Neural cell (in vitro differentiated cells): ENCODE results near the gene GRAMD4.

Experiments used
- EP300 ChIP-seq: fragments of 450-650 bp; conservative IDR thresholded peaks from 2 replicates; pipeline ENCODE4 v1.6.1; 2014; ENCODE audit warnings: antibody characterized with exemption, mild to moderate bottlenecking, moderate library complexity; ENCODE audit not compliant: poor library complexity, severe bottlenecking
- RAD21 ChIP-seq: fragments of 450-650 bp; conservative IDR thresholded peaks from 2 replicates; pipeline ENCODE4 v1.6.1; 2014; ENCODE audit warnings: antibody characterized with exemption, mild to moderate bottlenecking, moderate library complexity
- TF ChIP-seq, protein P1 (sequence below): fragments of 450-650 bp; IDR thresholded peaks from 2 replicates; pipeline ENCODE4 v1.5.1; 2014; ENCODE audit warnings: antibody characterized with exemption, mild to moderate bottlenecking, moderate library complexity; ENCODE audit not compliant: poor library complexity, severe bottlenecking
- TF ChIP-seq, protein P2 (sequence below): IDR thresholded peaks from 2 replicates; pipeline ENCODE4 v1.6.1; 2012; ENCODE audit warnings: borderline replicate concordance

DNA sequence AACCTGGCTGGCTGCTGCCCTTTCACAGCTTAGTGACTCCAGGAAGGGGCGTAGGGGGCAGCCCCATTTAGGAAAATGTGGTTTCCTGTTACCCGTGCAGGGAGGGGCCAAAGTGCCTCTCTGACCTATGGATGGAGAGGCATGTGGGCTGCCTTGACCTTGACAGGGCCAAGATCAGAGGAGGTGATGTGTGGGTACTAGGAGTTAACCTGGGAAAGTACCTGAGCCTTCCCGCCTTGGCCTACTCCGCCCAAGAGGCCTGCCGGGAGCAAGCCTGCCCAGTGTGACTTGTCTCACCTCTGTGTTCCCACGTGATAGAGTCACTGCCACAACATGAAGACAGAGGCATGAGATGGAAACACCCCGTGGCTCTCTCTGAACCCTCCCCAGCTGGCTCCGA is 33.4 kb downstream of the GRAMD4 start:
- TF ChIP-seq, protein P1, sequence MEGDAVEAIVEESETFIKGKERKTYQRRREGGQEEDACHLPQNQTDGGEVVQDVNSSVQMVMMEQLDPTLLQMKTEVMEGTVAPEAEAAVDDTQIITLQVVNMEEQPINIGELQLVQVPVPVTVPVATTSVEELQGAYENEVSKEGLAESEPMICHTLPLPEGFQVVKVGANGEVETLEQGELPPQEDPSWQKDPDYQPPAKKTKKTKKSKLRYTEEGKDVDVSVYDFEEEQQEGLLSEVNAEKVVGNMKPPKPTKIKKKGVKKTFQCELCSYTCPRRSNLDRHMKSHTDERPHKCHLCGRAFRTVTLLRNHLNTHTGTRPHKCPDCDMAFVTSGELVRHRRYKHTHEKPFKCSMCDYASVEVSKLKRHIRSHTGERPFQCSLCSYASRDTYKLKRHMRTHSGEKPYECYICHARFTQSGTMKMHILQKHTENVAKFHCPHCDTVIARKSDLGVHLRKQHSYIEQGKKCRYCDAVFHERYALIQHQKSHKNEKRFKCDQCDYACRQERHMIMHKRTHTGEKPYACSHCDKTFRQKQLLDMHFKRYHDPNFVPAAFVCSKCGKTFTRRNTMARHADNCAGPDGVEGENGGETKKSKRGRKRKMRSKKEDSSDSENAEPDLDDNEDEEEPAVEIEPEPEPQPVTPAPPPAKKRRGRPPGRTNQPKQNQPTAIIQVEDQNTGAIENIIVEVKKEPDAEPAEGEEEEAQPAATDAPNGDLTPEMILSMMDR, result no peak
- TF ChIP-seq EP300 (no peak), RAD21 (no peak)
- TF ChIP-seq, protein P2, sequence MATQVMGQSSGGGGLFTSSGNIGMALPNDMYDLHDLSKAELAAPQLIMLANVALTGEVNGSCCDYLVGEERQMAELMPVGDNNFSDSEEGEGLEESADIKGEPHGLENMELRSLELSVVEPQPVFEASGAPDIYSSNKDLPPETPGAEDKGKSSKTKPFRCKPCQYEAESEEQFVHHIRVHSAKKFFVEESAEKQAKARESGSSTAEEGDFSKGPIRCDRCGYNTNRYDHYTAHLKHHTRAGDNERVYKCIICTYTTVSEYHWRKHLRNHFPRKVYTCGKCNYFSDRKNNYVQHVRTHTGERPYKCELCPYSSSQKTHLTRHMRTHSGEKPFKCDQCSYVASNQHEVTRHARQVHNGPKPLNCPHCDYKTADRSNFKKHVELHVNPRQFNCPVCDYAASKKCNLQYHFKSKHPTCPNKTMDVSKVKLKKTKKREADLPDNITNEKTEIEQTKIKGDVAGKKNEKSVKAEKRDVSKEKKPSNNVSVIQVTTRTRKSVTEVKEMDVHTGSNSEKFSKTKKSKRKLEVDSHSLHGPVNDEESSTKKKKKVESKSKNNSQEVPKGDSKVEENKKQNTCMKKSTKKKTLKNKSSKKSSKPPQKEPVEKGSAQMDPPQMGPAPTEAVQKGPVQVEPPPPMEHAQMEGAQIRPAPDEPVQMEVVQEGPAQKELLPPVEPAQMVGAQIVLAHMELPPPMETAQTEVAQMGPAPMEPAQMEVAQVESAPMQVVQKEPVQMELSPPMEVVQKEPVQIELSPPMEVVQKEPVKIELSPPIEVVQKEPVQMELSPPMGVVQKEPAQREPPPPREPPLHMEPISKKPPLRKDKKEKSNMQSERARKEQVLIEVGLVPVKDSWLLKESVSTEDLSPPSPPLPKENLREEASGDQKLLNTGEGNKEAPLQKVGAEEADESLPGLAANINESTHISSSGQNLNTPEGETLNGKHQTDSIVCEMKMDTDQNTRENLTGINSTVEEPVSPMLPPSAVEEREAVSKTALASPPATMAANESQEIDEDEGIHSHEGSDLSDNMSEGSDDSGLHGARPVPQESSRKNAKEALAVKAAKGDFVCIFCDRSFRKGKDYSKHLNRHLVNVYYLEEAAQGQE, result no peak
